ENCODE measurements around the gene NPTN.

NPTN gene

DNA sequence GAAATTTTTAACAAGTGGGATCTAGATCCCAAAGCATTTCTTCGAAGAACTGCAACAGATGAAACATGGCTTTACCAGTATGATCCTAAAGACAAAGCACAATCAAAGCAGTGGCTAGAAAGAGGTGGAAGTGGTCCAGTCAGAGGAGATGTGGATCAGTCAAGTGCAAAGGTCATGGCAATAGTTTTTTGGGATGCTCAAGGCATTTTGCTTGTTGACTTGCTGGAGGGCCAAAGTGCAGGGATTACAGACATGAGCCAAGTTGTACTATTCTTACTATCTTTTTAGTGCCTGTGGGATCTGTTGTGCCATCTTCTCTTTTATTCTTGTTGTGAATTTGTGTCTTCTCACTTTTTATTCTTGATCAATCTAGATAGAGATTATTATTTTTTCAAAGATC lies 108.3 kb downstream of the NPTN start (continued):
- TF ChIP-seq, protein P1, sequence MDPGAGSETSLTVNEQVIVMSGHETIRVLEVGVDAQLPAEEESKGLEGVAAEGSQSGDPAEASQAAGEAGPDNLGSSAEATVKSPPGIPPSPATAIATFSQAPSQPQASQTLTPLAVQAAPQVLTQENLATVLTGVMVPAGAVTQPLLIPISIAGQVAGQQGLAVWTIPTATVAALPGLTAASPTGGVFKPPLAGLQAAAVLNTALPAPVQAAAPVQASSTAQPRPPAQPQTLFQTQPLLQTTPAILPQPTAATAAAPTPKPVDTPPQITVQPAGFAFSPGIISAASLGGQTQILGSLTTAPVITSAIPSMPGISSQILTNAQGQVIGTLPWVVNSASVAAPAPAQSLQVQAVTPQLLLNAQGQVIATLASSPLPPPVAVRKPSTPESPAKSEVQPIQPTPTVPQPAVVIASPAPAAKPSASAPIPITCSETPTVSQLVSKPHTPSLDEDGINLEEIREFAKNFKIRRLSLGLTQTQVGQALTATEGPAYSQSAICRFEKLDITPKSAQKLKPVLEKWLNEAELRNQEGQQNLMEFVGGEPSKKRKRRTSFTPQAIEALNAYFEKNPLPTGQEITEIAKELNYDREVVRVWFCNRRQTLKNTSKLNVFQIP (CRISPR knock-in tag; IDR thresholded peaks at IDR 0.05; ENCODE audit: borderline replicate concordance, low read depth), result no peak
- TF ChIP-seq SNAI2 (CRISPR knock-in tag; IDR thresholded peaks at IDR 0.05) (no peak), ZNF70 (CRISPR knock-in tag; IDR thresholded peaks at IDR 0.05) (no peak), ZNF565 (CRISPR knock-in tag; conservative IDR thresholded peaks at IDR 0.05; ENCODE audit: low read depth) (no peak), ZFP30 (CRISPR knock-in tag; IDR thresholded peaks at IDR 0.05) (no peak), ZC3H10 (CRISPR knock-in tag; IDR thresholded peaks at IDR 0.05) (no peak), ZNF8 (CRISPR knock-in tag; IDR thresholded peaks at IDR 0.05) (no peak), ESRRG (CRISPR knock-in tag; IDR thresholded peaks at IDR 0.05) (no peak)
- TF ChIP-seq, protein P2, sequence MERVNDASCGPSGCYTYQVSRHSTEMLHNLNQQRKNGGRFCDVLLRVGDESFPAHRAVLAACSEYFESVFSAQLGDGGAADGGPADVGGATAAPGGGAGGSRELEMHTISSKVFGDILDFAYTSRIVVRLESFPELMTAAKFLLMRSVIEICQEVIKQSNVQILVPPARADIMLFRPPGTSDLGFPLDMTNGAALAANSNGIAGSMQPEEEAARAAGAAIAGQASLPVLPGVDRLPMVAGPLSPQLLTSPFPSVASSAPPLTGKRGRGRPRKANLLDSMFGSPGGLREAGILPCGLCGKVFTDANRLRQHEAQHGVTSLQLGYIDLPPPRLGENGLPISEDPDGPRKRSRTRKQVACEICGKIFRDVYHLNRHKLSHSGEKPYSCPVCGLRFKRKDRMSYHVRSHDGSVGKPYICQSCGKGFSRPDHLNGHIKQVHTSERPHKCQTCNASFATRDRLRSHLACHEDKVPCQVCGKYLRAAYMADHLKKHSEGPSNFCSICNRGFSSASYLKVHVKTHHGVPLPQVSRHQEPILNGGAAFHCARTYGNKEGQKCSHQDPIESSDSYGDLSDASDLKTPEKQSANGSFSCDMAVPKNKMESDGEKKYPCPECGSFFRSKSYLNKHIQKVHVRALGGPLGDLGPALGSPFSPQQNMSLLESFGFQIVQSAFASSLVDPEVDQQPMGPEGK (CRISPR knock-in tag; IDR thresholded peaks at IDR 0.05; ENCODE audit: borderline replicate concordance), result no peak

DNA sequence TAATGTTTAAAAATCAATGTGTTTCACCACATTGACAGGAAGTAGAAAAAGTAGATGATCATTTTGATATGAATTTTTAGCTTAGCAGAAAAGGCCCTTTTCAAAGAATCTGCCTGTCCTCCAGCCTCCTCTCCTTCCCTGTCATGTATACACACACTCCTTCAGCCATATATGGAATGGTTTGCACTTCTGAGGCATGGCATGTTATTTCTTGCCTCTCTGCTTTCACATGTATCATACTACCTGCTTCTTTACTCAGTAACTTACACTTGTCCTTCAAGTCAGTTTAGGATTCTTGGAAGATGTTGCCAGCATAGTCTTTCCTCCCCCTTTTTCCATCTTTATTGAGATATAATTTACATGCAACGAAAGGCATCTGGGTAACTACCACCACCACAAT lies 111.2 kb downstream of the NPTN start:
- TF ChIP-seq CSDC2 (CRISPR knock-in tag; IDR thresholded peaks at IDR 0.05) (no peak), ARNTL (CRISPR knock-in tag; IDR thresholded peaks at IDR 0.05; ENCODE audit: borderline replicate concordance, low read depth) (no peak), ZC3H10 (CRISPR knock-in tag; IDR thresholded peaks at IDR 0.05) (no peak), ESRRG (CRISPR knock-in tag; IDR thresholded peaks at IDR 0.05) (no peak), TCF4 (CRISPR knock-in tag; IDR thresholded peaks at IDR 0.05; ENCODE audit: borderline replicate concordance) (no peak), RARB (CRISPR knock-in tag; IDR thresholded peaks at IDR 0.05) (no peak), ZNF70 (CRISPR knock-in tag; IDR thresholded peaks at IDR 0.05) (no peak), ZNF565 (CRISPR knock-in tag; conservative IDR thresholded peaks at IDR 0.05; ENCODE audit: low read depth) (no peak), GLIS3 (CRISPR knock-in tag; IDR thresholded peaks at IDR 0.05) (no peak), SNAI2 (CRISPR knock-in tag; IDR thresholded peaks at IDR 0.05) (no peak), BACH2 (CRISPR knock-in tag; IDR thresholded peaks at IDR 0.05; ENCODE audit: borderline replicate concordance) (no peak), OSR1 (CRISPR knock-in tag; IDR thresholded peaks at IDR 0.05) (no peak), ZFP3 (CRISPR knock-in tag; IDR thresholded peaks at IDR 0.05) (no peak)
- TF ChIP-seq, protein P1 (CRISPR knock-in tag; IDR thresholded peaks at IDR 0.05; ENCODE audit: borderline replicate concordance, low read depth), result no peak
- TF ChIP-seq, protein P3, sequence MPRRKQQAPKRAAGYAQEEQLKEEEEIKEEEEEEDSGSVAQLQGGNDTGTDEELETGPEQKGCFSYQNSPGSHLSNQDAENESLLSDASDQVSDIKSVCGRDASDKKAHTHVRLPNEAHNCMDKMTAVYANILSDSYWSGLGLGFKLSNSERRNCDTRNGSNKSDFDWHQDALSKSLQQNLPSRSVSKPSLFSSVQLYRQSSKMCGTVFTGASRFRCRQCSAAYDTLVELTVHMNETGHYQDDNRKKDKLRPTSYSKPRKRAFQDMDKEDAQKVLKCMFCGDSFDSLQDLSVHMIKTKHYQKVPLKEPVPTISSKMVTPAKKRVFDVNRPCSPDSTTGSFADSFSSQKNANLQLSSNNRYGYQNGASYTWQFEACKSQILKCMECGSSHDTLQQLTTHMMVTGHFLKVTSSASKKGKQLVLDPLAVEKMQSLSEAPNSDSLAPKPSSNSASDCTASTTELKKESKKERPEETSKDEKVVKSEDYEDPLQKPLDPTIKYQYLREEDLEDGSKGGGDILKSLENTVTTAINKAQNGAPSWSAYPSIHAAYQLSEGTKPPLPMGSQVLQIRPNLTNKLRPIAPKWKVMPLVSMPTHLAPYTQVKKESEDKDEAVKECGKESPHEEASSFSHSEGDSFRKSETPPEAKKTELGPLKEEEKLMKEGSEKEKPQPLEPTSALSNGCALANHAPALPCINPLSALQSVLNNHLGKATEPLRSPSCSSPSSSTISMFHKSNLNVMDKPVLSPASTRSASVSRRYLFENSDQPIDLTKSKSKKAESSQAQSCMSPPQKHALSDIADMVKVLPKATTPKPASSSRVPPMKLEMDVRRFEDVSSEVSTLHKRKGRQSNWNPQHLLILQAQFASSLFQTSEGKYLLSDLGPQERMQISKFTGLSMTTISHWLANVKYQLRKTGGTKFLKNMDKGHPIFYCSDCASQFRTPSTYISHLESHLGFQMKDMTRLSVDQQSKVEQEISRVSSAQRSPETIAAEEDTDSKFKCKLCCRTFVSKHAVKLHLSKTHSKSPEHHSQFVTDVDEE (CRISPR knock-in tag; IDR thresholded peaks at IDR 0.05), result no peak
- TF ChIP-seq, protein P4, sequence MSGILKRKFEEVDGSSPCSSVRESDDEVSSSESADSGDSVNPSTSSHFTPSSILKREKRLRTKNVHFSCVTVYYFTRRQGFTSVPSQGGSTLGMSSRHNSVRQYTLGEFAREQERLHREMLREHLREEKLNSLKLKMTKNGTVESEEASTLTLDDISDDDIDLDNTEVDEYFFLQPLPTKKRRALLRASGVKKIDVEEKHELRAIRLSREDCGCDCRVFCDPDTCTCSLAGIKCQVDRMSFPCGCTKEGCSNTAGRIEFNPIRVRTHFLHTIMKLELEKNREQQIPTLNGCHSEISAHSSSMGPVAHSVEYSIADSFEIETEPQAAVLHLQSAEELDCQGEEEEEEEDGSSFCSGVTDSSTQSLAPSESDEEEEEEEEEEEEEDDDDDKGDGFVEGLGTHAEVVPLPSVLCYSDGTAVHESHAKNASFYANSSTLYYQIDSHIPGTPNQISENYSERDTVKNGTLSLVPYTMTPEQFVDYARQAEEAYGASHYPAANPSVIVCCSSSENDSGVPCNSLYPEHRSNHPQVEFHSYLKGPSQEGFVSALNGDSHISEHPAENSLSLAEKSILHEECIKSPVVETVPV (CRISPR knock-in tag; IDR thresholded peaks at IDR 0.05), result no peak
- ATAC-seq, result no peak

DNA sequence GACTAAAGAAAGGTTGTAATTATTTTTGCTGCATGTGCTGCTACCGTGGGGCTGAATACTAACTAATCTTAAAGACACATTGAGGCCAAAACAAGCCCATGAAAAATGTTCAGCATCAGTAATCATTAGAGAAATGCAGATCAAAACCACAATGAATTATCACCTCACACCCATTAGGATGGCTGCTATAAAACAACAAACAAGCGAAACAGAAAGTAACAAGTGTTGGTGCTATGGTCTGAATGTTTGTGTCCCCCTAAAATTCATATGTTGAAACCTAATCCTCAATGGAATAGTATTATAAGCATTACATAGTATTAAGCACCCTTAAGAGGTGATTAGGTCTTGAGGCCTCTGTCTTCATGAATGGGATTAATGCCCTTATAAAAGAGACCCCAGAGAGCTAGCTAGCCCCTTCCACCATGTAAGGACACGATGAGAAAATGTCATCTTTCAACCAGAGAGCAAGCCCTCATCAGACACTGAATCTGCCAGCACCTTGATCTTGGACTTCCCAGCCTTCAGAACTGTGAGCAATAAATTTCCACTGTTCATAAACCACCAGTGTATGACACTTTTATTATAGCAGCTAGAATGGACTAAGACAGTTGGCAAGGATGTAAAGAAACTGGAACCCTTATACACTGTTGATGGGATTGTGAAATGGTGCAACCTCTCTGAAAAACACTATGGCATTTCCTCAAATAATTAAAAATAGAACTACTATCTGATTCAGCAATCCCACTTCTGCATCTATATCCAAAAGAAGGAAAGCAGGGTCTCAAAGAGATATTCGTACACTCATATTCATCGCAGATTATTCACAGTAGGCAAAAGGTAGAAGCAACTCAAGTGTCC lies 114.1 kb downstream of the NPTN start:
- ATAC-seq, result no peak
- no peak for TF ChIP-seq SNAI2 (CRISPR knock-in tag; IDR thresholded peaks at IDR 0.05)
- no peak for TF ChIP-seq TCF4 (CRISPR knock-in tag; IDR thresholded peaks at IDR 0.05; ENCODE audit: borderline replicate concordance)
- no peak for TF ChIP-seq ZC3H10 (CRISPR knock-in tag; IDR thresholded peaks at IDR 0.05)
- TF ChIP-seq PPARA (CRISPR knock-in tag; IDR thresholded peaks at IDR 0.05; ENCODE audit: borderline replicate concordance), result no peak
- TF ChIP-seq ISL1 (CRISPR knock-in tag; IDR thresholded peaks at IDR 0.05), result no peak
- TF ChIP-seq ARNTL (CRISPR knock-in tag; IDR thresholded peaks at IDR 0.05; ENCODE audit: borderline replicate concordance, low read depth), result no peak
- TF ChIP-seq, protein P5, sequence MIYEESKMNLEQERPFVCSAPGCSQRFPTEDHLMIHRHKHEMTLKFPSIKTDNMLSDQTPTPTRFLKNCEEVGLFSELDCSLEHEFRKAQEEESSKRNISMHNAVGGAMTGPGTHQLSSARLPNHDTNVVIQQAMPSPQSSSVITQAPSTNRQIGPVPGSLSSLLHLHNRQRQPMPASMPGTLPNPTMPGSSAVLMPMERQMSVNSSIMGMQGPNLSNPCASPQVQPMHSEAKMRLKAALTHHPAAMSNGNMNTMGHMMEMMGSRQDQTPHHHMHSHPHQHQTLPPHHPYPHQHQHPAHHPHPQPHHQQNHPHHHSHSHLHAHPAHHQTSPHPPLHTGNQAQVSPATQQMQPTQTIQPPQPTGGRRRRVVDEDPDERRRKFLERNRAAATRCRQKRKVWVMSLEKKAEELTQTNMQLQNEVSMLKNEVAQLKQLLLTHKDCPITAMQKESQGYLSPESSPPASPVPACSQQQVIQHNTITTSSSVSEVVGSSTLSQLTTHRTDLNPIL (CRISPR knock-in tag; IDR thresholded peaks at IDR 0.05; ENCODE audit: low read depth), result no peak
- TF ChIP-seq, protein P4 (CRISPR knock-in tag; IDR thresholded peaks at IDR 0.05), result no peak
- TF ChIP-seq, protein P1 (CRISPR knock-in tag; IDR thresholded peaks at IDR 0.05; ENCODE audit: borderline replicate concordance, low read depth), result no peak
- TF ChIP-seq ZFP3 (CRISPR knock-in tag; IDR thresholded peaks at IDR 0.05), result no peak
- no peak for TF ChIP-seq RARB (CRISPR knock-in tag; IDR thresholded peaks at IDR 0.05)
